SU-DHL-6 (cell line): Measurements from ENCODE around the gene MTMR11.
A peak's percentile ranks its signal among the peaks of the same experiment; 100 is the strongest.

Experiments used
- H2AFZ ChIP-seq: fragments of 200-600 bp; sonication (generic); 2 replicates; pipeline ENCODE4 v1.6.1; 2014; ENCODE audit warnings: low read depth, mild to moderate bottlenecking, moderate library complexity, mixed read lengths, antibody characterized with exemption, low read length; ENCODE audit not compliant: severe bottlenecking
- H3F3A ChIP-seq: fragments of 200-600 bp; shearing (Covaris generic); 2 replicates; pipeline ENCODE4 v1.6.0; 2016; ENCODE audit warnings: antibody characterized with exemption, mild to moderate bottlenecking; ENCODE audit not compliant: insufficient read depth
- H3K27ac ChIP-seq: fragments of 200-600 bp; sonication (generic); 2 replicates; pipeline ENCODE4 v1.5.1; 2016; ENCODE audit warnings: low read depth, mild to moderate bottlenecking, low read length, moderate library complexity, mixed read lengths
- H3K27me3 ChIP-seq: fragments of 200-600 bp; sonication (generic), shearing (Covaris generic); 2 replicates; pipeline ENCODE4 v1.6.0; 2014; ENCODE audit warnings: mild to moderate bottlenecking, low read length
- H3K36me3 ChIP-seq: fragments of 200-600 bp; sonication (generic); 2 replicates; pipeline ENCODE4 v1.6.1; 2014; ENCODE audit warnings: mild to moderate bottlenecking, low read length, mixed read lengths
- H3K4me2 ChIP-seq: fragments of 300-600, 200-600 bp; shearing (Covaris generic), sonication (generic); 2 replicates; pipeline ENCODE4 v1.6.0; 2014; ENCODE audit warnings: low read length, low read depth, mild to moderate bottlenecking; ENCODE audit not compliant: poor library complexity, severe bottlenecking
- H3K4me3 ChIP-seq: fragments of 200-600 bp; sonication (generic); 2 replicates; pipeline ENCODE4 v1.5.1; 2014; ENCODE audit warnings: antibody characterized with exemption, low read length, mild to moderate bottlenecking, mixed read lengths; ENCODE audit not compliant: insufficient read depth, poor library complexity, severe bottlenecking
- H3K79me2 ChIP-seq: fragments of 200-600 bp; sonication (generic); 2 replicates; pipeline ENCODE4 v1.6.1; 2014; ENCODE audit warnings: mild to moderate bottlenecking, low read length, moderate library complexity; ENCODE audit not compliant: insufficient read depth
- H3K9ac ChIP-seq: fragments of 200-600 bp; sonication (generic); 2 replicates; pipeline ENCODE4 v1.7.0; 2014; ENCODE audit warnings: mild to moderate bottlenecking, low read length
- H3K9me2 ChIP-seq: fragments of 200-600 bp; sonication (generic); replicated peaks from 2 replicates; pipeline ENCODE4 v1.6.1; 2014; ENCODE audit warnings: low read length; ENCODE audit not compliant: insufficient read depth
- H3K9me3 ChIP-seq: fragments of 200-600 bp; sonication (generic); 2 replicates; pipeline ENCODE4 v1.6.1; 2014; ENCODE audit warnings: low read length, mixed read lengths; ENCODE audit not compliant: insufficient read depth
- H4K20me1 ChIP-seq: fragments of 200-600 bp; sonication (generic); 2 replicates; pipeline ENCODE4 v1.6.1; 2014; ENCODE audit warnings: low read depth, mild to moderate bottlenecking, antibody characterized with exemption, low read length, moderate library complexity, mixed read lengths
- EZH2phosphoT487 ChIP-seq: fragments of 200-600 bp; sonication (generic), shearing (Covaris generic); conservative IDR thresholded peaks from 2 replicates; pipeline ENCODE4 v1.6.1; 2018; ENCODE audit warnings: mild to moderate bottlenecking, antibody characterized with exemption, low read length, moderate library complexity, mixed read lengths
- TF ChIP-seq, protein P1 (sequence below): fragments of 200-600 bp; sonication (generic); IDR thresholded peaks from one replicate; pipeline ENCODE4 v1.5.1; 2017; ENCODE audit warnings: antibody characterized with exemption, mild to moderate bottlenecking, low read length, moderate library complexity; ENCODE audit not compliant: insufficient read depth, poor library complexity, severe bottlenecking

The MTMR11 gene

DNA sequence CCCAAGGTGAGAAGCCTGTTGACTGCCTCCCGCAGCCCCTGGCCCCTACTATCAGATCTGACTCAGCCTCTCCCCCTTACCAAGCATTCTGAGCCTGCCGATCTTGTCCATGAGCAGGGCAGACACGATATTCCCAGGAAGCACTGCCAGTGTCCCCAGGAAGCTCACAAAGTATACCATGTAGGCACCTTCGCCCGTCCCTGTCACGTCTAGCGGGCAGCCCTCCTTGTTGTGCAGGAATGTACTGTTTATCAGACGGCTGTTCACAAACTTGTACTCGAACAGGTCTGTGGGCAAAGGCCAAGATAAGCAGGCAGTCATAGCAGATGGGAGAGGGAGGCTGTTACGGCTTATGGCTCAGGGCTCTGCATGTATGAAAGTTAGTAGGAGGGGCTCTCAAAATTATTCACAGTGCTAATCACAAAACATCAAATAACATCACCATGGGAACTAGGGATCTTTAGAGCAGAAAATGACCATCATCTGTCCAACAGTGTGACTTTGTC is 30.1 kb downstream of the MTMR11 start:
- TF ChIP-seq, protein P1, sequence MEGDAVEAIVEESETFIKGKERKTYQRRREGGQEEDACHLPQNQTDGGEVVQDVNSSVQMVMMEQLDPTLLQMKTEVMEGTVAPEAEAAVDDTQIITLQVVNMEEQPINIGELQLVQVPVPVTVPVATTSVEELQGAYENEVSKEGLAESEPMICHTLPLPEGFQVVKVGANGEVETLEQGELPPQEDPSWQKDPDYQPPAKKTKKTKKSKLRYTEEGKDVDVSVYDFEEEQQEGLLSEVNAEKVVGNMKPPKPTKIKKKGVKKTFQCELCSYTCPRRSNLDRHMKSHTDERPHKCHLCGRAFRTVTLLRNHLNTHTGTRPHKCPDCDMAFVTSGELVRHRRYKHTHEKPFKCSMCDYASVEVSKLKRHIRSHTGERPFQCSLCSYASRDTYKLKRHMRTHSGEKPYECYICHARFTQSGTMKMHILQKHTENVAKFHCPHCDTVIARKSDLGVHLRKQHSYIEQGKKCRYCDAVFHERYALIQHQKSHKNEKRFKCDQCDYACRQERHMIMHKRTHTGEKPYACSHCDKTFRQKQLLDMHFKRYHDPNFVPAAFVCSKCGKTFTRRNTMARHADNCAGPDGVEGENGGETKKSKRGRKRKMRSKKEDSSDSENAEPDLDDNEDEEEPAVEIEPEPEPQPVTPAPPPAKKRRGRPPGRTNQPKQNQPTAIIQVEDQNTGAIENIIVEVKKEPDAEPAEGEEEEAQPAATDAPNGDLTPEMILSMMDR: no peak
- no peak for TF ChIP-seq EZH2phosphoT487
- Histone ChIP-seq H3K79me2 (no peaks in the 10 kb centered on the region), H3F3A (no peaks in the 10 kb centered on the region), H3K4me2 (no peak overlapping the region), H3K9ac (no peak overlapping the region), H2AFZ (no peak overlapping the region), H3K4me3 (no peak overlapping the region), H3K27ac (no peak overlapping the region), H3K27me3 (no peaks in the 10 kb centered on the region), H3K9me2 (no peaks in the 10 kb centered on the region), H4K20me1 (no peaks in the 10 kb centered on the region), H3K9me3 (no peaks in the 10 kb centered on the region), H3K36me3 (no peaks in the 10 kb centered on the region)

DNA sequence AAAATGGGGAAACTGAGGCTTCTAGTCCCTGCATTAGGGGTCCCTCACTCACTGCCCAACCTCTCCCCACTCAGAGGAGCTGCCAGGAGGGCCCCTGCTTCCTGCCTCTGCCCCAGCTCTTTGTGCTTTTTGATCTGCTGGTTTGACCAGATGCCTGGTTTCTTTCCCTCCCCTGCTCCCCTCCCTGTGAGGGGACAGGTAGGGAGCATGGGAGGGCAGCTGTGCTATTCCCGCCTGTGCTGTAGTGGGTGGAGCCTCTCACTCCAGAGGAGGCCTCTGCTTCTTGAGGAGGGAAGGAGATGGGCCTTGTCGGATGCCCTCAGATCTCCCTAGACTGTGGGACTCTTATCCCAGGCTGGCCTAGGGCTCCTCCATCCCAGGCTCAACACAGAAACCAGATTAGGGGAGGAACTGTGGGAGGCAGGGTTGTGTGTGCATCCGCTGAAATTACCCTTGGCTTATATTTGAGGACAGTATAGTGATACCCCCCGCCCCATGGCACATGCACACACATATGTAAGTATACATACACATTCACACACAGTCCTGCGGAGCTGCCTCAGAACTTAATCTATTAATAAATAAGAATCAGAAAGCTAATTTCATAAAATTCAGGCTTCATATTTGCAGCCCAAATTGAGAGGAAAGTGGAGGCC is 32.7 kb downstream of the MTMR11 start:
- no peak overlapping the region for H3K4me3 ChIP-seq
- H3K9me2 ChIP-seq: no peaks in the 10 kb centered on the region
- H3K4me2 ChIP-seq: no peak overlapping the region
- H3F3A ChIP-seq: no peaks in the 10 kb centered on the region
- H4K20me1 ChIP-seq: no peaks in the 10 kb centered on the region
- no peak overlapping the region for H3K27ac ChIP-seq
- H3K9ac ChIP-seq: no peak overlapping the region
- H2AFZ ChIP-seq: no peak overlapping the region
- no peaks in the 10 kb centered on the region for H3K79me2 ChIP-seq
- H3K9me3 ChIP-seq: no peaks in the 10 kb centered on the region
- TF ChIP-seq, protein P1: no peak
- TF ChIP-seq EZH2phosphoT487: no peak
- H3K36me3 ChIP-seq: no peaks in the 10 kb centered on the region
- no peaks in the 10 kb centered on the region for H3K27me3 ChIP-seq

DNA sequence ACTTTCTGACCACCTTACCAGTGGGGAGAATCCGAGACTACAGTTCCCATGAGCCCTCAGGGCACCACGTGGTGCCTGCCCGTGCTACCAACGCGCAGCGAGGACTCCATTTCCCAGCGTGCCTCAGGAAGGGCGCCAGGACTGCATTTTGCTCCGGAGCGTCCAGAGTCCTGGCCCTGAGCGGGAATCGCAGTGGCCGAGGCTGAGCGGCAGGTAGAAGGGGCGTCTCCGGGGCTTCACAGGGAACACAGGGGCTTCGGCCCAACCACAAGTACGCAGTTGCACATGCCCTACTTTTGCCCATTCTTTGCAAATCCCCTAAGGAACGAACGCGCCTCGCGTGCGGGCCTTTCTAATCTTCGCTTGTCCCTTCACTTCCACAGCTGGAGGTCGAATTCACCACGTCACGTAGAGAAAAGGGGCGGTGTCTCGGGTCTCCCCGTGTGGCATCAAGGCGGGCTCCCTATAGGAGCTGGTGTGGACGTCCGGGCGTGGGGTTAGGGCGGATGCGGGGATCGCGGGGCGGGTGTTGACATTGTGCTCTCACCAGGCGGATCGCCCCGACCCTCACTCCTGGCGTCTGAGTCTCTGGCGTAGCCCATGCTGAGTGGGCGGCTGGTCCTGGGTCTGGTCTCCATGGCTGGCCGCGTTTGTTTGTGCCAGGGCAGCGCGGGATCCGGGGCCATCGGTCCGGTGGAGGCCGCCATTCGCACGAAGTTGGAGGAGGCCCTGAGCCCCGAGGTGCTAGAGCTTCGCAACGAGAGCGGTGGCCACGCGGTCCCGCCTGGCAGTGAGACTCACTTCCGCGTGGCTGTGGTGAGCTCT is 37.0 kb downstream of the MTMR11 start, which contains the start of gene BOLA1:
TSS of gene BOLA1 (plus strand) at position 109 of the 825 bp plus-strand sequence. CDS start at position 601, 492 bp downstream.
- Histone ChIP-seq H3K36me3 (no peaks in the 10 kb centered on the region), H3K27ac (no peak within 1 kb of the TSS), H3K9me3 (no peaks in the 10 kb centered on the region), H3K9me2 (no peaks in the 10 kb centered on the region), H3K4me2 (peak within 1 kb of the TSS; percentile 63), H3K27me3 (no peaks in the 10 kb centered on the region), H3K4me3 (peak within 1 kb of the TSS; percentile 54), H2AFZ (peak within 1 kb of the TSS; percentile 90), H3K79me2 (no peaks in the 10 kb centered on the region), H3K9ac (peak within 1 kb of the TSS; percentile 40), H3F3A (no peaks in the 10 kb centered on the region), H4K20me1 (no peaks in the 10 kb centered on the region)
- TF ChIP-seq, protein P1: no peak
- no peak for TF ChIP-seq EZH2phosphoT487
